Astrocyte of the hippocampus (primary cell): ENCODE results near the gene STAB1.

Experiments used
- DNase-seq: peaks from one replicate; pipeline ENCODE4 v3.0.0; 2011; ENCODE audit warnings: low read depth, low spot score

Gene STAB1

GRCh38 chr3:52563984-52564383 lies 68.8 kb downstream of the STAB1 start:
- no peak for DNase-seq

- no peak for DNase-seq
These were observed 72.9 kb downstream of the STAB1 start for GRCh38 chr3:52568069-52568468.

- DNase-seq: peak; percentile 42
These were observed 74.9 kb downstream of the STAB1 start for GRCh38 chr3:52570076-52570475.

DNA sequence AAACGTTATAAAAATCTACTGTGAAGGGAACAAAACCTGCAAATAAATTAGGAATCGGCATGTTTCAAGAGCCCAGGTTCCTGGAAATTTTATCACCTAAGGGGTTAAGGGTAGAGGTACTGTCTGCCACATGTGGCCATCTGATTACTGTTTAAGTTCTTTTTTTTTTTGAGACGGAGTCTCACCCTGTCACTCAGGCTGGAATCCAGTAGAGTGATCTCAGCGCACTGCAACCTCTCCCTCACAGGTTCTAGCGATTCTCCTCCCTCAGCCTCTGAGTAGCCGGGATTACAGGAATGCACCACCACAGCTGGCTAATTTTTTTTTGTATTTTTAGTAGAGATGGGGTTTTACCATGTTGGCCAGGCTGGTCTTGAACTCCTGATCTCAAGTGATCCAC lies 77.1 kb downstream of the STAB1 start:
- DNase-seq: no peak
